Measurements from ENCODE around the gene RSRC1. TPM values are rescaled to one million over a fixed set of nuclear protein-coding genes. Genes with fewer than 3 reads are reported as not detected.
"Not testable (repeated sequence)": the region's sequence is repeated elsewhere in the genome, so short reads cannot be mapped to it uniquely, and the experiment has no call there.

Gene RSRC1
- polyA plus RNA-seq, 3 donors, result 7.2 to 18.8 (median 13.7) TPM

GRCh38 chr3:158169091-158169491 is 59.2 kb downstream of the RSRC1 start:
- H3K27ac ChIP-seq (ENCODE audit: low read depth, low read length), result no peak overlapping the region
- WGBS, 3 donors, result 63 to 77% (median 73%) methylated on average over 2 of the region's 2 CpGs

GRCh38 chr3:158181096-158181495 is 71.2 kb downstream of the RSRC1 start:
- WGBS, 3 donors, result 76 to 87% (median 78%) methylated on average over 1 of the region's 1 CpG
- no peak overlapping the region for H3K27ac ChIP-seq (ENCODE audit: low read depth, low read length)

- 72 to 93% (median 77%) methylated on average over 1 of the region's 1 CpG for WGBS, 3 donors
Observed at GRCh38 chr3:158185711-158186110, 75.8 kb downstream of the RSRC1 start.

GRCh38 chr3:158200955-158201354 is 91.1 kb downstream of the RSRC1 start:
- no peak overlapping the region for H3K27ac ChIP-seq (ENCODE audit: low read depth, low read length)

More at GRCh38 chr3:158185711-158186110, 75.8 kb downstream of the RSRC1 start:
- no peak overlapping the region for H3K27ac ChIP-seq (ENCODE audit: low read depth, low read length)

GRCh38 chr3:158205324-158205723 is 95.4 kb downstream of the RSRC1 start:
- WGBS, 3 donors, result 45 to 90% (median 47%) methylated on average over 2 of the region's 2 CpGs
- no peak overlapping the region for H3K27ac ChIP-seq (ENCODE audit: low read depth, low read length)

GRCh38 chr3:158205994-158206393 is 96.1 kb downstream of the RSRC1 start:
- 64 to 93% (median 84%) methylated on average over 2 of the region's 2 CpGs for WGBS, 3 donors

GRCh38 chr3:158210067-158210466 is 100.2 kb downstream of the RSRC1 start:
- 97 to 99% (median 98%) methylated on average over 4 of the region's 4 CpGs for WGBS, 3 donors
- H3K27ac ChIP-seq (ENCODE audit: low read depth, low read length), result no peak overlapping the region

More at GRCh38 chr3:158205994-158206393, 96.1 kb downstream of the RSRC1 start:
- H3K27ac ChIP-seq (ENCODE audit: low read depth, low read length), result no peak overlapping the region

GRCh38 chr3:158213461-158213860 is 103.6 kb downstream of the RSRC1 start:
- H3K27ac ChIP-seq (ENCODE audit: low read depth, low read length), result no peak overlapping the region

GRCh38 chr3:158217992-158218391 is 108.1 kb downstream of the RSRC1 start:
- H3K27ac ChIP-seq (ENCODE audit: low read depth, low read length), result no peak overlapping the region
- WGBS, 3 donors, result 95 to 96% (median 96%) methylated on average over 3 of the region's 3 CpGs

- H3K27ac ChIP-seq (ENCODE audit: low read depth, low read length), result no peak overlapping the region
Observed at GRCh38 chr3:158220575-158220974, 110.7 kb downstream of the RSRC1 start.

GRCh38 chr3:158221426-158221825 is 111.5 kb downstream of the RSRC1 start:
- H3K27ac ChIP-seq (ENCODE audit: low read depth, low read length), result no peak overlapping the region
- WGBS, 3 donors, result 96 to 99% (median 99%) methylated on average over 2 of the region's 2 CpGs

GRCh38 chr3:158226429-158226828 is 116.5 kb downstream of the RSRC1 start:
- H3K27ac ChIP-seq (ENCODE audit: low read depth, low read length), result no peak overlapping the region

GRCh38 chr3:158228942-158229341 is 119.1 kb downstream of the RSRC1 start:
- H3K27ac ChIP-seq (ENCODE audit: low read depth, low read length), result not testable (repeated sequence)
- 93% methylated on average over 10 of the region's 10 CpGs for WGBS, 3 donors

GRCh38 chr3:158233791-158234190 is 123.9 kb downstream of the RSRC1 start:
- H3K27ac ChIP-seq (ENCODE audit: low read depth, low read length), result no peak overlapping the region
- WGBS, 3 donors, result 88 to 93% (median 91%) methylated on average over 1 of the region's 1 CpG

GRCh38 chr3:158244274-158244673 is 134.4 kb downstream of the RSRC1 start:
- 91 to 98% (median 98%) methylated on average over 1 of the region's 1 CpG for WGBS, 3 donors
- H3K27ac ChIP-seq (ENCODE audit: low read depth, low read length), result no peak overlapping the region

- H3K27ac ChIP-seq (ENCODE audit: low read depth, low read length), result no peak overlapping the region
- 95 to 96% (median 95%) methylated on average over 3 of the region's 3 CpGs for WGBS, 3 donors
Observed at GRCh38 chr3:158247288-158247687, 137.4 kb downstream of the RSRC1 start.

GRCh38 chr3:158248261-158248660 is 138.4 kb downstream of the RSRC1 start:
- no peak overlapping the region for H3K27ac ChIP-seq (ENCODE audit: low read depth, low read length)

GRCh38 chr3:158249183-158249582 is 139.3 kb downstream of the RSRC1 start:
- no peak overlapping the region for H3K27ac ChIP-seq (ENCODE audit: low read depth, low read length)
- 86 to 100% (median 91%) methylated on average over 2 of the region's 2 CpGs for WGBS, 3 donors

- no peak overlapping the region for H3K27ac ChIP-seq (ENCODE audit: low read depth, low read length)
- 75 to 99% (median 82%) methylated on average over 3 of the region's 3 CpGs for WGBS, 3 donors
Observed at GRCh38 chr3:158258619-158259018, 148.7 kb downstream of the RSRC1 start.

GRCh38 chr3:158260392-158260791 is 150.5 kb downstream of the RSRC1 start:
- no peak overlapping the region for H3K27ac ChIP-seq (ENCODE audit: low read depth, low read length)
- 94 to 95% (median 94%) methylated on average over 4 of the region's 4 CpGs for WGBS, 3 donors

- 86 to 99% (median 97%) methylated on average over 4 of the region's 4 CpGs for WGBS, 3 donors
Observed at GRCh38 chr3:158261371-158261991, 151.6 kb downstream of the RSRC1 start.

More at GRCh38 chr3:158261371-158261991, 151.6 kb downstream of the RSRC1 start:
- H3K27ac ChIP-seq (ENCODE audit: low read depth, low read length), result no peak overlapping the region
